Measurements from ENCODE around the gene MELTF. TPM values are rescaled to one million over a fixed set of nuclear protein-coding genes. Genes with fewer than 3 reads are reported as not detected.

MELTF gene
- total RNA-seq, 1 donor from 2014 or later, result 3.1 TPM

DNA sequence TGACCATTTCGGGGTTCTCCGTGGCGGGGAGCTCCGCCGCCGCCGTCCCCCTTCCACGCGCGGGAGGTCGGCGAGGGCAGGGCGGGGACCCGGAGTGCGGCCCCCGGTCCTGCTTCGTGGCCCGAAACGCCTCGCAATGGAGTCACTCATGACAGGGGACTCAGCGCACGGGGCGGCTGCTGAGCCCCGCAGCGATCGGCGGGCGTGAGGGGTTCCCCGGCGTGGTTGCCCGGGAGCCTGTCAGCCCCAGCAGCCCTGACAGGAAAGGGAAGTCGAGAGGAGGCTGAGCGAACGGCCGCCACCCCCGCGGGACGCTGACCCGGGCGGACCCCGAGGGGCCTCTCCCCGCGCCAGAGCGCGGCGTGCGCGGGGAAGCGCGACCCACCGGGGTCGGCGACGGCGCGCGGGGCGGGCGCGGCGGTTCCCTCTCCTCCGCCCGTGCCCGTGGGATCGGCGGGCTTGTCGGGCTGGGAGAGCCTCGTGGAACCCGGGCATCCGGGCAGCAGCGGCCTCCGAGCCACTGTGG is 60.4 kb downstream of the MELTF start:
- no peak for DNase-seq (ENCODE audit: low read depth)

DNA sequence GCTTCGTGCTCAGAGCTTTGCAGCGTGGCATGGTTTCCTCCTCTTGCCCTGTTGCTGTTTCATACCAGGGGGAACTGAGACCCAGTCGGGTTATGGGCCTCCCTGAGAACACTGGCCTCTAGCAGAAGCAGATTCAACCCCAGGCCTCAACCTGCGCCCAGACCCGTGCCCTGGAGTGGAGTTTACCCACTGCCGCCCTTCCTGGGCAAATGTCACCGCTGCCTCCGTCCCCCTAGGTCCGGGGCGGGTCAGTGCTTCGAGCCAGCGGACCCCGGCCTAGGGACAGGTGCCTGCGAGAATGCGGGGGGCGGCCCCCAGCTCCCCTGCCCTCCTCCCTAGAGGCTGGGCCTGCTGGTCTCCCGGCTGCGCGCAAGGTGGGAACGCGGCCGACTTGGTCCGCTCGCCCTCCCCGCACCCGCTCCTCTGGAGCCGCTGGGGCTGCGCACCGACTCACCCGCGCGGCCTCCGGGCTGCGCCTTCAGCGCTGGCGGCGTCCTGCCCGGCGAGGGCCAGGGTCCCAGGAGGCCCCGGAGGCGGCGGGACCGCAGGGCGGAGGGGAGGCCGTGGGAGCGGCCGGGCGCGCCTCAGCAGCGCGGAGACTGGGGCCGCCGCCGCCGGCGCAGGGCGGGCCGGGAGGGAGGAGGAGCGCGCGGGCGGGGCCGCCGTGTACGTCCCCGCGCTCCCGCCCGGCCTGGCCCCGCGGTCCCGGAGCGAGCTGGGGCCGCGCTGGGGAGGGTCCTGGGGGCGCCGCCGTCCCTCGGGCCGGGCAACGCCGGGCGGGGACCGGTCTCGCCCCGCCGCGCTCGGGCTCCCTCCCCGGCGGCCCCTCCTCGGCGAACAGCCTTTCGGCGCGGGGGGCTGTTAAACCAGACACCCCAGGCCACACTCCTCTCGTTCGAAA is 61.1 kb downstream of the MELTF start, which contains the start of gene PIGZ:
Gene PIGZ (minus strand): TSS at position 601 of the 901 bp plus-strand sequence. CDS start 16,802 bp downstream, outside the sequence.
- peak; percentile 49 for DNase-seq (ENCODE audit: low read depth)

- no peak for DNase-seq (ENCODE audit: low read depth)
Measured at GRCh38 chr3:196967412-196968232, 62.0 kb downstream of the MELTF start.

GRCh38 chr3:196966526-196967401 is 62.9 kb downstream of the MELTF start:
- no peak for DNase-seq (ENCODE audit: low read depth)

GRCh38 chr3:196965804-196966173 is 63.8 kb downstream of the MELTF start:
- no peak for DNase-seq (ENCODE audit: low read depth)

- DNase-seq (ENCODE audit: low read depth), result no peak
Measured at GRCh38 chr3:196965112-196965803, 64.4 kb downstream of the MELTF start.

DNA sequence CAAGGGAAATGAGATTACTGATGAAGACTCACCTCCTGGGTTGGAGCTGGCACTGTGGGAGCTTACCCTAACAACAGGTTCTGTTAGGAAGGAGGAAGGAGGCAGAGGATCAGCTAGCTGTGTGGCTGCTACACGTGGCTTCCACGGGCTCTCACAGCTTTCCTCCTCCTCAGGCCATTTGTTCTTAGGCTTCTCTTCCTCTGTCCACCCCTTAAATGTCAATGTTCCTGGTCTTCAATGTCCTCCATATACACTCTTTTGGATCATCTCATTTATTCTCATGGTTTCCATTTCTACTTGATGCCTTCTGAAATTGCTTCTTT is 66.0 kb downstream of the MELTF start:
- DNase-seq (ENCODE audit: low read depth), result no peak

GRCh38 chr3:196962930-196963630 is 66.5 kb downstream of the MELTF start:
- no peak for DNase-seq (ENCODE audit: low read depth)

DNA sequence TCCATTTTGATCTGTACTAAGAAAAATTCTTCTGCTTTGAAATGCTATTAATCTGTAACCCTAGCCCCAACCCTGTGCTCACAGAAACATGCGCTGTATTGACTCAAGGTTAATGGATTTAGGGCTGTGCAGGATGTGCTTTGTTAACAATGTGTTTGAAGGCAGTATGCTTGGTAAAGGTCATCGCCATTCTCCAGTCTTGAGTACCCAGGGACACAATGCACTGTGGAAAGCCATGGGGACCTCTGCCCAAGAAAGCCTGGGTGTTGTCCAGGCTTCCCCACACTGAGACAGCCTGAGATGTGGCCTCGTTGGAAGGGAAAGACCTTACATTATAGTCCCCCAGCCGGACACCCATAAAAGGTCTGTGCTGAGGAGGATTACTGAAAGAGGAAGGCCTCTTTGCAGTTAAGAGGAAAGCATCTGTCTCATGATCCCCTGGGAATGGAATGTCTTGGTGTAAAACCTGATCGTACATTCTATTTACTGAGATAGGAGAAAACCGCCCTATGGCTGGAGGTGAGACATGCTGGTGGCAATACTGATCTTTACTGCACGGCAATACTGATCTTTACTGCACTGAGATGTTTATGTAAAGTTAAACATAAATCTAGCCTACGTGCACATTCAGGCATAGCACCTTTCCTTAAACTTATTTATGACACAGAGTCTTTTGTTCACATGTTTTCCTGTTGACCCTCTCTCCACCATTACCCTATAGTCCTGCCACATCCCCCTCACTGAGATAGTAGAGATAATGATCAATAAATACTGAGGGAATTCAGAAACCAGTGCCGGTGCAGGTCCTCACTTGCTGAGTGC is 67.3 kb downstream of the MELTF start:
- DNase-seq (ENCODE audit: low read depth), result no peak

- no peak for DNase-seq (ENCODE audit: low read depth)
Measured at GRCh38 chr3:196954832-196955231, 74.8 kb downstream of the MELTF start.

Other genes starting within 250 kb of the MELTF start
- 42.2 and 48.2 TPM in 2 replicates for gene SENP5, start 161.9 kb downstream of the MELTF start, total RNA-seq
- 90.8 and 92.5 TPM in 2 replicates for gene NCBP2, start 87.3 kb downstream of the MELTF start, total RNA-seq
- 1.9 and 3.1 TPM in 2 replicates for gene PIGZ, start 61.0 kb downstream of the MELTF start, total RNA-seq

Data from myocyte (in vitro differentiated cells).